H7 (cell line): Measurements from ENCODE around the gene CDC25A. TPM values are rescaled to one million over a fixed set of nuclear protein-coding genes. Genes with fewer than 3 reads are reported as not detected.

Source experiments
- DNase-seq: peaks from one replicate; pipeline ENCODE4 v3.0.0; 2012
- H3K27me3 ChIP-seq: 2 replicates; pipeline ENCODE4 v1.6.0; 2011; ENCODE audit warnings: mild to moderate bottlenecking, low read length; ENCODE audit not compliant: control insufficient read depth, insufficient read depth
- H3K36me3 ChIP-seq: replicated peaks from 2 replicates; pipeline ENCODE4 v1.5.1; 2011; ENCODE audit warnings: low read length; ENCODE audit not compliant: control insufficient read depth, insufficient read depth
- H3K4me3 ChIP-seq: 2 replicates; pipeline ENCODE4 v1.5.1; 2011; ENCODE audit warnings: low read depth, mild to moderate bottlenecking, control low read depth, low read length, moderate library complexity; ENCODE audit not compliant: insufficient read depth
- total RNA-seq: library from RNA; depleted of rRNA; stranded (reverse); fragments of >200 nt; shearing (Covaris generic); gene quantifications from 2 replicates; pipeline ENCODE4 v1.2.3, GENCODE V29; 2014

CDC25A gene
- total RNA-seq, 1 experiment from 2014 or later, result 72.3 TPM

DNA sequence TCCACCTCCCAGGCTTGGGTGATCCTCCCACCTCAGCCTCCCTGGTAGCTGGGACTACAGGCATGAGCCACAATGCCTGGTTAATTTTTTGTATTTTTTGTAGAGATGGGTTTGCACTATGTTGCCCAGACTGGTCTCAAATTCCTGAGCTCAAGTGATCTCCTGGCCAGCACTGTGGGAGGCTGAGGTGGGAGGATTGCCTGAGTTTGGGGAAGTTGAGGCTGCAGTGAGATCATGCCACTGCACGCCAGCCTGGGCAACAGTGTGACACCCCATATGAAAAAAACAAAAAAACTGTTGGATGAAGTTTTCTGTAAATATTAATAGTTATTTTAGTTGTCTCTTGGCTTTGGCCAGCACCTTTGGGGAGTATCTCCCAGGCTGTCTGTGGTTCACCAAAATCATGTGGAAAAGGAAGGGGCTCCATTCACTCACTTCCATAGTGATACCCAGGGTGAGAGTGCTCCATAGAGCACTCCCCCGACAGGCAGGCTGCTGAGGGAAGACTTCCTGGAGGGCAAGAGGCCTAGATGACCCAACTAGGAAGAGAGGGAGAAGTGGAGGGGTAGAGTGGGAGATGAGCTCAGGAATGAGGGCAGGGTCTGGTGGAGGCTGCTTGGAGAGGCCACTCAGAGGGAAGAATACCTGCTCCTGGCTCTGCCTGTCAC, 47.1 kb downstream of the CDC25A start:
- no peaks in the 10 kb centered on the region for H3K36me3 ChIP-seq
- H3K27me3 ChIP-seq, result no peaks in the 10 kb centered on the region
- no peak overlapping the region for H3K4me3 ChIP-seq
- DNase-seq, result no peak

DNA sequence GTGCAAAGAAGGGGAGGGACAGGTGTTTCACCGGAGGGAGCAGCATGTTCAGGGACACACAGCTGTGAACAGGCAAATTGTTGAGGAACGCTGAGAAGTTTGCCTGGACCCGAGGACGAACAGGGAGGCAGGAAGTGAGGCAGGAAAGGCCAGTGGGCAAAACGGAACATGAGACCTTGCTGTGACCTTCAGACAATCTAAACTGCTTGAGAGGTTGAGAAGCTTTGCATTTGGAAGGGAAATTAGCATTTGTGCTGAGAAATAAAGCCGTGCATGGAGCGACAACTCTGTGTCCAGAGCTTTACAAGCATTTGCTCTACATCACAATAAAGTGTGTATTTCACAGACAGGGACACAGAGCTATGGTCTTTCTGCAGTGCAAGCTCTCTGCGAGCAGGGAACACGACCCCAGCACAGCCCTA, 47.9 kb downstream of the CDC25A start:
- no peaks in the 10 kb centered on the region for H3K27me3 ChIP-seq
- DNase-seq, result no peak
- no peak overlapping the region for H3K4me3 ChIP-seq
- no peaks in the 10 kb centered on the region for H3K36me3 ChIP-seq

DNA sequence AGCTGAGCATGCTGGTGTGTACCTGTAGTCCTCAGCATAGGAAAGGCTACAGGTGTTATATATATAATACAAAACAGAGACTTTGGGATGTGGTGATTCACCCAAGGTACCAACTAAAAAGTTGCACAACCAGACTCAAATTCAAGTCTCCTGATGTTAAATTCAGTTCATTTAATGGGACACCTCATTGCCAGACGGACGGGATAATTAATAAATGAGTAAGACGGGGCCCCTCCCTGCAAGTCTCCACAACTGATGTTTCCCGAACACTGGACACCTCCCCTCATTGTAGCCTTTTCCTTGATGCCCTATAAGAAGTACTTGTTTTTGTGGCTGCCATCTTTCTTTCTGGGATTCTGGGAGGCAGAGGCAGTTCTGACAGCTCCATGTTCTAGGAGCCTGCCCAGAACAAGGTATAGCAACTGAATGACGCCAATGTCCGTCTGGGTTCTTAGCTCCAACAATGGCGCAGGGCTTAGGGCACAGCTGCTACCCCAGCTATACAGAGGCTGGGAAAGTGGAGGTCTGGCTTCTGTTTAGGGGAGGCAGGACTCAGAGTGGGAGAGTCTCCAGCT, 50.7 kb downstream of the CDC25A start:
- Histone ChIP-seq H3K4me3 (no peak overlapping the region), H3K27me3 (no peaks in the 10 kb centered on the region), H3K36me3 (no peaks in the 10 kb centered on the region)
- DNase-seq, result no peak

DNA sequence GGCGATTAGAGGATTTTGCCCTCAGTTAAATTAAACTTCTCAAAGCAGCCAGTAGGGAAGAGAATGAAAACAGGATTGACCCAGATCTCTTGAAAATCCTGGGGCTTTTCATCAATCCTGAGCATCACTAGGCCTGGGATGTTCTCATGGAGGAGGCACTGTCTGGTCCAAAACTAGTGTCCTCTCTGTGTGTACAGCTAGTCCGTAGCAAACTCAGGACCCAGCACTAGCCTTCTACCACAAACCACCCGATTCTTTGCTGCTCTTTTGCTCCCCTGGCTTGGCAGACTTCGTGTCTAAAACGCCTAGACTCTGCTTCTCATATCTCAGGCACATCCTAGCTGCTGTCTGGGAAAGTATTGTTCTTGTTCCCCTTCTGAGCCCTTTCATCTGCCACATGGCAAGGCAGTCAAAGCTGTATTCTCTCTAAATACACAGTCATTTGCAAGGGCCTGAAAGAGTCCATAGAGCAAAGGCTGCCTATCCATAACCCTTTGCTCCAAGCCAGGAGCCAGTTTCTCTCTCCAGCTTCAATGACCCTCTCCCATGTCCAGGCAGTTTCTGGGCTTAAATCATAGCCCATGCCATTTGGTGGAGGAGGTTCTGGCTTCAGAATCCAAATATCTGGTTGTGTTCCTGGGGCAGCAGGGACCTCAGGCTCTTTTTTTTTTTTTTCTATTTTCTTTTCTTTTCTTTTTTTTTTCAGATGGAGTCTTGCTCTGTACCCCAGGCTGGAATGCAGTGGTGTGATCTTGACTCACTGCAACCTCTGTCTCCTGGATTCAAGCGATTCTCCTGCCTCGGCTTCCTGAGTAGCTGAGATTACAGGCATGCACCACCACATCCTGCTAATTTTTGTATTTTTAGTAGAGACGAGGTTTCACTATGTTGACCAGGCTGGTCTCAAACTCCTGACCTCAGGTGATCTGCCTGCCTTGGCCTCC, 52.4 kb downstream of the CDC25A start:
- Histone ChIP-seq H3K27me3 (no peaks in the 10 kb centered on the region), H3K4me3 (no peak overlapping the region), H3K36me3 (no peaks in the 10 kb centered on the region)
- no peak for DNase-seq

DNA sequence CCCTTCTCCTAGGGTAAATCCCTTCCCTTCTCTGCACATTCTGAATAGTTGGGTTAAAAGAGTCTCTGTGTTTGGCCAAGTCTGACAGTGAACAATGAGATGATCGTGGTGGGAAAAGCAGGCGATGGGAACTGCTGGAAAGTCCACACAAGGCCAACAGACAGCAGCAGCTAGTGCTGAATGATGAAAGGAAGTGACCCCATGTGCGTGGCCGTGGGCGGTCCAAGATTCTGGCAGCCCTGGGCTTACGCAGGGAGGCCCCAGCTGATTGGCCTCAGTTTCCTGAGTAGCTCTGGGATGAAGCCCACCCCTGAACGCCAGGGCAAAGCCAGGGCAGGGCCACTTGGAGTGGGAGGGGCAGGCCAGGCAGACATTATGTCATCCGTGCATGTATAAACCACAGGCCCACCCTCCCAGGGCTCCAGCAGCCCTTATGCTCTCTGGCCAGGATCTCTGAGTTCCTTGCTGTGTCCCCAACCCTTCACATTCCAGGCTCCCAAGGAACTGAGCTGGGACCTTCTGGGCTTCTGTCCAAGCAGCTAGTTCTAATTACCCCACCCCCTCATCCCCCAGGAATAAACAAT, 57.8 kb downstream of the CDC25A start:
- no peak overlapping the region for H3K4me3 ChIP-seq
- peak; percentile 20 for DNase-seq
- no peaks in the 10 kb centered on the region for H3K27me3 ChIP-seq
- no peaks in the 10 kb centered on the region for H3K36me3 ChIP-seq

DNA sequence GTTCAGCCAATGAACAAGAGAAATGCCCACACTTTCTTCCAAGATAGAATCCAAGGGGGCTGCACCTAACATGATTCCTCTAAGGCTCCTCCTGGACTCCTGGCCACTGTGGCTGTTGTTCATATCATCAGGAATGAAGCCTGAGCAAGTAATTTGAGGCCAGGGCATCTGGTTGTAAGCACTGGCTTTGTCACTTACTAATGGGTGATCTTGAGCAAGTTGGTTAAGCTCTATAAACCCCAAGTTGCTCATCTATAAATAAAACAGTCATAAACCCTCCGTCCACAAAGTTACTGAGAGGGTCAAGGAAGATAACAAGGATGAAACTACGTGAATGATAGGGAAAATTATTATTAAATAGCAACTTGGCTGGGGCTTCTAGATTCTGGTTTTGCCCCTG, 58.3 kb downstream of the CDC25A start:
- peak; percentile 5 for DNase-seq
- no peaks in the 10 kb centered on the region for H3K27me3 ChIP-seq

DNA sequence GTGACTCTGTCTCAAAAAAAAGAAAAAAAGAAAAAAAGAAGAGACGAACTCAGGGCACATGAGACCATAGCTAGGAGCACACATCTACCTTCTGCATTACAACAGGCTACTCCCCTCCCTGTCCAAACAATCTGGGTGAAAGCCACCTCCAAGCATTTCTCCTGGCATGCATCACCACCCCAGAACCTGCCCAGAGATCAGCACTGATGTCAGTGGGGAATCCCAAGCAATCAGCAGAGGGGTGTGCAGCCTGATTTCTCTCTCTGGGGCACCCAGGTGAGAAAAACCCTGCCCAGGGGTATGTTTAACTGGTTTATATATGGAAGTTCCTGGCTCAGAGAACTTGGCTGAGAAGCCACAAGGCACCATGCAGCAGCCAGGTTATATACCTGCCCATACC, 59.4 kb downstream of the CDC25A start:
- Histone ChIP-seq H3K4me3 (no peak overlapping the region), H3K36me3 (no peaks in the 10 kb centered on the region), H3K27me3 (no peaks in the 10 kb centered on the region)
- DNase-seq, result peak; percentile 12

More for the DNA sequence above, 58.3 kb downstream of the CDC25A start:
- Histone ChIP-seq H3K4me3 (no peak overlapping the region), H3K36me3 (no peaks in the 10 kb centered on the region)

DNA sequence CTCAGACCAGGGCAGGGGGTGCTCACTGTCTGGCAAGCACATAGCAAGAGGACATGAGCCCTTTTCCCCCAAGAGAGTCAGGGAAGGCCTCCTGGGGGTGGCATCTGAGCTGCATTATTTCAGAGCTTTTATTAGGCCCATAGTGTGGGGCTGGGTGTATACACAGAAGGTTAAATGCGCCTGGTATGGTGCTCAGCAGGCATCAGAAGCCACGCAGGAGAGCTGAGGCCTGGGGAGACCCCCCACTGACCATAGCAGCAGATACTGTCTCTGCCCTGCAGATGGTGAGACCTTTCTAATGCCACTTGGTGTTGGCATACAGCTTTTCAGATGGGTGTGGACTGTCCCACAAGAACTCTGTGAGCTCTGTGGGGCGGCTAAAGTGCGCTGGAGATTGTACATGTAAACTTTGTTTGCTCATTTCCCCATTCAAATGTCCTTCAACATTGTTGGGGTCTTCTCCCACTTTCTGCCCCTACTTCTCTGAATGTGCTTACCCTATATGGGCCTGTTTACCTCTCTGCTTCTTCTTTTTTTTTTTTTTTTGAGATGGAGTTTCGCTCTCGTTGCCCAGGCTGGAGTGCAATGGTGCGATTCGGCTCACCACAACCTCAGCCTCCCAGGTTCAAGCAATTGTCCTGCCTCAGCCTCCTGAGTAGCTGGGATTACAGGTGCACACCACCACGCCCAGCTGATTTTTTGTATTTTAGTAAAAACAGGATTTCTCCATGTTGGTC, 62.2 kb downstream of the CDC25A start:
- H3K27me3 ChIP-seq, result no peaks in the 10 kb centered on the region
- no peak overlapping the region for H3K4me3 ChIP-seq
- peak; percentile 8 for DNase-seq
- no peaks in the 10 kb centered on the region for H3K36me3 ChIP-seq

DNA sequence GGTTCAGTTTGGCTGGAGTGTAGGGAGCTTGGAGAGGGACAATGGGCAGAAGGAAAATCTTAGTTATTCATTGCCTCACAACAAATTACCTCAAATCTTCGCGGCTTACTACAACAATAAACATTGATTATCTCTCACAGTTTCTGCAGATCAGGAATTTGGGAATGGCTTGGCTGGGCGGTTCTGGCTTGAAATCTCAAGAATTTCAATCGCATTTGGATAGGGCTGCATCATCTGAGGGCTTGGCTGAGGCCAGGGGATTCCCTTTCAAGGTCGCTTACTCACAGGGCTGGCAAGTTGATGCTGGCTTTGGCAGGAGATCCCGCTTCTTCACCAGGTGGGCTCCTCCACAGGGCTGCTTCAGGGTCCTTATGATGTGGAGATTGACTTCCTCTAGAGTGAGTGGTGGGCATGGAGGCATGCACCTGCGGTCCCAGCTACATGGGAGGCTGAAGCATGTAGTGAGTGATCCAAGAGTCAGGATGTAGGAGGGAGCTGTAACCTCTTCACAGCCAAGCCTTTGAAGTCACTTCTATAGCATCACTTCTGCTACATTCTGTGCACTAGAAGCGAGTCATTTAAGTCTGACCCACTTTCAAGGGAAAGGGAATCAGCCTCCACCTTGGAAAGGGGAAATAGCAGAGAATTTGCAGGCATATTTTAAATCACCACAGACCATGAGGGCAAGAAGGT, 63.1 kb downstream of the CDC25A start:
- peak; percentile 39 for DNase-seq
- no peaks in the 10 kb centered on the region for H3K36me3 ChIP-seq
- H3K27me3 ChIP-seq, result no peaks in the 10 kb centered on the region
- no peak overlapping the region for H3K4me3 ChIP-seq

DNA sequence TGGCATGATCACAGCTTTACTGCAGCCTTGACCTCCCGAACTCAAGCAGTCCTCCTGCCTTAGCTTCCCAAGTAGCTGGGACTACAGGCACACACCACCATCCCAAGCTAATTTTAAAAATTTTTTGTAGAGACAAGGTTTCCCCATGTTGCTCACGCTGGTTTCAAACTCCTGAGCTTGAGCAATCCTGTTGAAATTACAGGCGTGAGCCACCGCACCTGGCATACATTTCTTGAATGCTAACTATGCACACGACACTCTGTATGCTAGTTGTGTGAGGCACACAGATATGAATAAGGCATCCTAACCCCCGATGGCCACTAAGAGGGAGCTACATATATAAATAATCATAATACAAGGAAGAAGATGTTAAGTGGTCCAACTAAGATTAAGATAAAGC, 64.9 kb downstream of the CDC25A start:
- DNase-seq, result no peak
- no peaks in the 10 kb centered on the region for H3K36me3 ChIP-seq

DNA sequence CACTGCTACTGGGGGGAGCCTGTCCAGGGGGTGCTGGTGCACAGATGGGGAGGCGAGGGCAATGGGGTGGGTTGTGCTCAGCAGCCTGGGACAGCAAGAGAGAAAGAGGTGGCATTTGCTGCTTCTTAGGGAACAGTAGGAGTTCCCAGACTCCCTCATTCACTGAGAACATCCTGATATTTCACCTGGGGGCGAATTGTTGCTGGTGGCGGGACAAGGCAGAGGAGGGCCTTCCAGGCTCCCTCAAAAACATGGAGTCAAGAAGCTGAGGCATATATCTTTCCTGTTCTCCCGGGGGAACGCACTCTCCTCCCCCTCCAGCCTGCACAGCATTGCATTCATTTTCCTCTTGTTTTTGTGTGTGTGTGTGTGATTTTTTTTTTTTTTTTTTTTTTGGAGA, 65.7 kb downstream of the CDC25A start:
- no peaks in the 10 kb centered on the region for H3K27me3 ChIP-seq
- peak; percentile 26 for DNase-seq
- no peak overlapping the region for H3K4me3 ChIP-seq
- no peaks in the 10 kb centered on the region for H3K36me3 ChIP-seq

More for the DNA sequence above, 64.9 kb downstream of the CDC25A start:
- no peaks in the 10 kb centered on the region for H3K27me3 ChIP-seq
- no peak overlapping the region for H3K4me3 ChIP-seq

DNA sequence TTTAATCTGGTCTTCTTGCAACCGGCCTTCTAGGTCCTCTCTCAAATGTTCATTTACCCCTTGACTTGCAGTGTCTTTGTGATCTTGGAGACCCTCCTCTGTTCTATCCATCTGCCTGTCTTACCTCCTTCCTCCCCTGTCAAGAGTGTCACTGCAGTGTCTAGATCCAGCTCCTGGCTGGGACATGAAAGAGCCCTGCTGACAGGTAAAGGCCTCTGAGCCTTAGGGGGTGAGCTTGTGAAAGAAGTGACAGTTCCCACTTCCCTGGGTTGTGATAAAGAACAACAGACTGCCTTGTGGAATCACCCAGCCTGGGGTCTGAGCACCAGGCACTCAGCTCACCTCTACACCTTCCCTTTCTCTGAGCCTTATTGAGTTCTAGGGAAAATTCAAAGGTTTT, 68.0 kb downstream of the CDC25A start:
- H3K4me3 ChIP-seq, result no peak overlapping the region
- no peaks in the 10 kb centered on the region for H3K27me3 ChIP-seq
- peak; percentile 34 for DNase-seq
- no peaks in the 10 kb centered on the region for H3K36me3 ChIP-seq

DNA sequence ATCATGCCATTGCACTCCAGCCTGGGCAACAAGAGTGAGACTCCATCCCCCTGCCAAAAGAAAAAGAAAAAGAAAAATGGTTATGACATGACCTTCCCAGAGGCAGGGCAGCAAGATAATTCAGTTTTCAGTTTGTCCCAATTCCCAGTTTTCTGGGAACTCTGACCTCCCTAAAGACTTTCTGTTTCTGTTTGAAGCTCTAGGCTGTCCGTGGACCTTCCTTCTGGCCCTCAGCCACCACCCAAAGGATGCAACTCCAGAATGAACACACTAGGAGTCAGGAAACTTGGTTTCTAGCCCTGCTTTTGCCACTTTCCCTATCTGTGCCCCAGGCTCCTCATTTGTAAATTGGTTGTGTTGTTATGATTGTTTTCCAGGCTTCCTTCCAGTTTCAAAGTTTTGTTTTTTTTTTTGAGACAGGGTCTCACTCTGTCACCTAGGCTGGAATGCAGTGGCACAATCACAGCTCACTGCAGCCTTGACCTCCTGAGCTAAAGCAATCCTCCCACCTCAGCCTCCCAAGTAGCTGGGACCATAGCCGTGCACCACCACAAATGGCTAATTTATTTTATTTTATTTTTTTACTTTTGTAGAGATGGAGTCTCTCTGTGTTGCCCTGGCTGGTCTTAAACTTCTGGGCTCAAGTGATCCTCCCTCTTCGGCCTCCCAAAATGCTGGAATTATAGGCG, 68.6 kb downstream of the CDC25A start:
- no peak for DNase-seq
- H3K36me3 ChIP-seq, result no peaks in the 10 kb centered on the region
- H3K4me3 ChIP-seq, result no peak overlapping the region
- no peaks in the 10 kb centered on the region for H3K27me3 ChIP-seq
